HG02588 (cell line): ENCODE measurements around the gene ZBTB12.
"Not testable (repeated sequence)": the region's sequence is repeated elsewhere in the genome, so short reads cannot be mapped to it uniquely, and the experiment has no call there.

Source experiments
- ATAC-seq: cut with Tn5 transposase; IDR thresholded peaks from one replicate; pipeline ENCODE4 v1.9.1; 2021; ENCODE audit warnings: mild to moderate bottlenecking, moderate library complexity; ENCODE audit not compliant: unreplicated experiment

ZBTB12 gene, protein sequence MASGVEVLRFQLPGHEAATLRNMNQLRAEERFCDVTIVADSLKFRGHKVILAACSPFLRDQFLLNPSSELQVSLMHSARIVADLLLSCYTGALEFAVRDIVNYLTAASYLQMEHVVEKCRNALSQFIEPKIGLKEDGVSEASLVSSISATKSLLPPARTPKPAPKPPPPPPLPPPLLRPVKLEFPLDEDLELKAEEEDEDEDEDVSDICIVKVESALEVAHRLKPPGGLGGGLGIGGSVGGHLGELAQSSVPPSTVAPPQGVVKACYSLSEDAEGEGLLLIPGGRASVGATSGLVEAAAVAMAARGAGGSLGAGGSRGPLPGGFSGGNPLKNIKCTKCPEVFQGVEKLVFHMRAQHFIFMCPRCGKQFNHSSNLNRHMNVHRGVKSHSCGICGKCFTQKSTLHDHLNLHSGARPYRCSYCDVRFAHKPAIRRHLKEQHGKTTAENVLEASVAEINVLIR

GRCh38 chr6:31901953-31902643 is at the start of gene ZBTB12:
ZBTB12 (minus strand) TSS chr6:31902086; CDS start chr6:31901305, 781 bp downstream.
- peak; percentile 52 for ATAC-seq

GRCh38 chr6:31949926-31950548 is 48.2 kb upstream of the ZBTB12 start:
- no peak for ATAC-seq

DNA sequence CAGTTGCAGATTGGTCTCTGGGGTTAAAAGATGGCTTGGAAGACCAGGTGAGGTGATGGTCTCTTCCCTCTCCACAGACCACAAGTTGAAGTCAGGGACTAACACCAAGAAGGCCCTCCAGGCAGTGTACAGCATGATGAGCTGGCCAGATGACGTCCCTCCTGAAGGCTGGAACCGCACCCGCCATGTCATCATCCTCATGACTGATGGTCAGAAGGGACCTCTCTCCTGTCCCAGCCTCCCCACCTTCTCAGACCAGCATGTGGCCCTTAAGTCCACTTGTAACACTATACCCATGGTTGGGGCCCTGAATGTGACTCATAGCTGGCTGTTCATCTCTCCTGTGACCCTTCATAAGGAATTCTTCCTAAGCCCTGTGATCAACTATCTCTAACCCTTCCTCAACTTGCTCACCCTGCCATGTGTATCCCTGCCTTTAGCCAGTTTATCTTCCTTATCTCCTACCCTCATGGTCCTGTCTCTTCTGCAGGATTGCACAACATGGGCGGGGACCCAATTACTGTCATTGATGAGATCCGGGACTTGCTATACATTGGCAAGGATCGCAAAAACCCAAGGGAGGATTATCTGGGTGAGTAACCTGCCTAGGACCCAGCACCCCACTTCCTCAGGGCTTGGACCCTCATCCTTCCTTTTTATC is 47.0 kb upstream of the ZBTB12 start:
- no peak for ATAC-seq

DNA sequence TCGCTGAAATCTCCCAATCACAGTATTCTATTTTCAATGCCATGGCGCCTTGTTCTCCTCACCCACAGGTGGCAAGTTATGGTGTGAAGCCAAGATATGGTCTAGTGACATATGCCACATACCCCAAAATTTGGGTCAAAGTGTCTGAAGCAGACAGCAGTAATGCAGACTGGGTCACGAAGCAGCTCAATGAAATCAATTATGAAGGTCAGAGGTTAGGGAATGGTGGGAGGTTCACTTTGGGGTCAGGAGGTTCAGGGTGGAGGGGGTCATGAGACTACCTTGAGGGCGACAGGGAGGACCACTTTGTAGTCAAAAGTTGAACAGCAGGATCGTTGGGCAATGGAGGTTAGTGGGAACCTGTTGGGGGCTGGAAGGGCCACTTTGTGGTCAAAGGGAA is 46.4 kb upstream of the ZBTB12 start:
- ATAC-seq = no peak

DNA sequence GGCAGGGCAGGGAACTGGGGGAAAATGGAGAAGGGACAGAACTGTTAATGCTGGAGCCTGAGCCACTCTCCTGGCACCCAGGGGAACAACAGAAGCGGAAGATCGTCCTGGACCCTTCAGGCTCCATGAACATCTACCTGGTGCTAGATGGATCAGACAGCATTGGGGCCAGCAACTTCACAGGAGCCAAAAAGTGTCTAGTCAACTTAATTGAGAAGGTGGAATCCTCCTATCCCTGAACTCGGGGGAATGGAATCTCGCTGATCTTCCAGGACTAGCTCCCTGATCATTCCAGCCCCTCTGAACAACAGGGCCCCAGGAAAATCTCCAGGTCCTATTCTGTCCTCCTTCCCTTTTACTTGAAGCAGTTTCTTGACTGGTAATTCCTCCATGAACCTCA is 46.0 kb upstream of the ZBTB12 start:
- ATAC-seq = no peak

DNA sequence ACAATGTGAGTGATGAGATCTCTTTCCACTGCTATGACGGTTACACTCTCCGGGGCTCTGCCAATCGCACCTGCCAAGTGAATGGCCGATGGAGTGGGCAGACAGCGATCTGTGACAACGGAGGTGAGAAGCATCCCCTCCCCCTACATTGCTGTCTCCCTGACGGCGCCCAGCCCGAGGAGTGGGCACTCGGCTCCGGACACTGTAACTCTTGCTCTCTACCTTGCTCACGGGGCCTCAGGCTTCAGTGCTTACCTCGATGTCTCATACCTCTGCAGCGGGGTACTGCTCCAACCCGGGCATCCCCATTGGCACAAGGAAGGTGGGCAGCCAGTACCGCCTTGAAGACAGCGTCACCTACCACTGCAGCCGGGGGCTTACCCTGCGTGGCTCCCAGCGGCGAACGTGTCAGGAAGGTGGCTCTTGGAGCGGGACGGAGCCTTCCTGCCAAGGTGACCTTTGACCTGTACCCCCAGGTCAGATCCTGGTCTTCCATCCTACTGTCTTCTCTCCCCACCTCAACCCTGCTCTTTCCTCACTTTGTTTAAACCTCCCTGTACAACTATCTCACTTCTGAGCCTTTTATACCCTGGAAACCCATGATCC is 45.3 kb upstream of the ZBTB12 start:
- no peak for ATAC-seq

GRCh38 chr6:31946370-31946885 is 44.5 kb upstream of the ZBTB12 start:
- no peak for ATAC-seq

- no peak for ATAC-seq
Observed at GRCh38 chr6:31945507-31946369, 43.9 kb upstream of the ZBTB12 start, which contains the start of gene CFB. CFB (plus strand) TSS chr6:31946095; CDS start chr6:31946222, 127 bp downstream.

DNA sequence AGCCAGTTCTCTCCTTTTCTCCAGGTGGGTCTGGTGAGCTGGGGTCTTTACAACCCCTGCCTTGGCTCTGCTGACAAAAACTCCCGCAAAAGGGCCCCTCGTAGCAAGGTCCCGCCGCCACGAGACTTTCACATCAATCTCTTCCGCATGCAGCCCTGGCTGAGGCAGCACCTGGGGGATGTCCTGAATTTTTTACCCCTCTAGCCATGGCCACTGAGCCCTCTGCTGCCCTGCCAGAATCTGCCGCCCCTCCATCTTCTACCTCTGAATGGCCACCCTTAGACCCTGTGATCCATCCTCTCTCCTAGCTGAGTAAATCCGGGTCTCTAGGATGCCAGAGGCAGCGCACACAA is 43.2 kb upstream of the ZBTB12 start:
- ATAC-seq = no peak

DNA sequence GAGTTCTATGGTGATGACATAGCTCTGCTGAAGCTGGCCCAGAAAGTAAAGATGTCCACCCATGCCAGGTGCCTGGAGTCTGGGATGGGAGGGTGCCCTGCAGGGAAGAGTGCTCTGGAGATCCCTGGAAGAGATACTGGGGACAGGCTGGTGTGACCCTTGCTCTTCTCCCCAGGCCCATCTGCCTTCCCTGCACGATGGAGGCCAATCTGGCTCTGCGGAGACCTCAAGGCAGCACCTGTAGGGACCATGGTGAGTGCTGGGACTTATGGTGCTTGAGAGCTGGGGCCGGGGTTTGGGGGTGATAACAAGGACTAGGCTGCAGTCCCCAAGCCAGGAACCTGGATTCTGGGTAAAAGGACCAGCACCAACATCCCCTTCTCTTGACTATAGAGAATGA is 41.9 kb upstream of the ZBTB12 start:
- ATAC-seq = no peak

GRCh38 chr6:31940256-31940664 is 38.4 kb upstream of the ZBTB12 start:
- ATAC-seq = no peak

DNA sequence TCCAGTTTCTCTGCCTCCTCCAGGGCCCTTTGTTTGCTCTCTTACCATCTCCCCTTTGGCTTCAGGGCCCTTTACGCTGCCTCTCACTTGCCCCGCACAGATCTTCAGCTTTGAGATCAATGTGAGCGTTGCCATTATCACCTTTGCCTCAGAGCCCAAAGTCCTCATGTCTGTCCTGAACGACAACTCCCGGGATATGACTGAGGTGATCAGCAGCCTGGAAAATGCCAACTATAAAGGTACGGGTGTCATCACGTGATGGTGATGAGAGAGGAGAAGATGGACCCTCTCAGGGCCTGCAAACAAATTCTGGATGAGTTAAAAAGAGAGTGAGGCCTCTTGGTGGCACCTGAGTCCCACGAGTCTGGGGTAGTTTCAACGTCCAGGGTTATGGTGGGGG is 33.9 kb upstream of the ZBTB12 start:
- no peak for ATAC-seq

DNA sequence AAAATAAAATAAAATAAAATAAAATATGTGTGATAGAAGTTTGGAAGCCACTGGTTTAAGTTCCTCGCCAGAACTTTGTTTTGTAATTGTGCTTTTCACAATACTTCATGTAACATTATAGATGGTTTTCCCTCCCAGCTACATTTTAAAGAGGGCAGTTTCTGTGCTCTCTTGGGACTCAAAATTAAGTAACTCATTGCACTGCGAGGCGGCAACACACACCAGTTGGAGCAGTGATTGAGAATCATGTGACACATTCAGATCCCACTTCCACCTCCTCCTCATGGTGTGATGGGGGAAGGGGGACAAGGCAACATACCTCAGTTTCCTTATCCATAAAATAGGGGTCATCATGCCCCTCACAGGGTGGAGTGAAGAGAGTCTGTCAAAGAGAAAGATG is 33.1 kb upstream of the ZBTB12 start:
- no peak for ATAC-seq

- ATAC-seq = no peak
Observed at GRCh38 chr6:31933537-31933936, 31.7 kb upstream of the ZBTB12 start.

DNA sequence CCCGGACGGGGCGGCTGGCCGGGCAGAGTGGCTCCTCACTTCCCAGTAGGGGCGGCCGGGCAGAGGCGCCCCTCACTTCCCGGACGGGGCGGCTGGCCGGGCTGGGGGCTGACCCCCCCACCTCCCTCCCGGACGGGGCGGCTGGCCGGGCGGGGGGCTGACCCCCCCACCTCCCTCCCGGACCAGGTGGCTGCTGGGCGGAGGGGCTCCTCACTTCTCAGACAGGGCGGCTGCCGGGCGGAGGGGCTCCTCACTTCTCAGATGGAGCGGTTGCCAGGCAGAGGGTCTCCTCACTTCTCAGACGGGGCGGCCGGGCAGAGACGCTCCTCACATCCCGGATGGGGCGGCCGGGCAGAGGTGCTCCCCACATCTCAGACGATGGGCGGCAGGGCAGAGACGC is 30.3 kb upstream of the ZBTB12 start:
- not testable (repeated sequence) for ATAC-seq

GRCh38 chr6:31930962-31931361 is 29.1 kb upstream of the ZBTB12 start:
- no peak for ATAC-seq

DNA sequence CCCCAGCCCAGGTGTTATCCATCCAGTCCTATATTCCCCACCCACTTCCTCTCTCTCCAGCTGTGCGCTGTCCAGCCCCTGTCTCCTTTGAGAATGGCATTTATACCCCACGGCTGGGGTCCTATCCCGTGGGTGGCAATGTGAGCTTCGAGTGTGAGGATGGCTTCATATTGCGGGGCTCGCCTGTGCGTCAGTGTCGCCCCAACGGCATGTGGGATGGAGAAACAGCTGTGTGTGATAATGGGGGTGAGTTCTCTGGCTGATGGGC is 26.7 kb upstream of the ZBTB12 start:
- no peak for ATAC-seq

DNA sequence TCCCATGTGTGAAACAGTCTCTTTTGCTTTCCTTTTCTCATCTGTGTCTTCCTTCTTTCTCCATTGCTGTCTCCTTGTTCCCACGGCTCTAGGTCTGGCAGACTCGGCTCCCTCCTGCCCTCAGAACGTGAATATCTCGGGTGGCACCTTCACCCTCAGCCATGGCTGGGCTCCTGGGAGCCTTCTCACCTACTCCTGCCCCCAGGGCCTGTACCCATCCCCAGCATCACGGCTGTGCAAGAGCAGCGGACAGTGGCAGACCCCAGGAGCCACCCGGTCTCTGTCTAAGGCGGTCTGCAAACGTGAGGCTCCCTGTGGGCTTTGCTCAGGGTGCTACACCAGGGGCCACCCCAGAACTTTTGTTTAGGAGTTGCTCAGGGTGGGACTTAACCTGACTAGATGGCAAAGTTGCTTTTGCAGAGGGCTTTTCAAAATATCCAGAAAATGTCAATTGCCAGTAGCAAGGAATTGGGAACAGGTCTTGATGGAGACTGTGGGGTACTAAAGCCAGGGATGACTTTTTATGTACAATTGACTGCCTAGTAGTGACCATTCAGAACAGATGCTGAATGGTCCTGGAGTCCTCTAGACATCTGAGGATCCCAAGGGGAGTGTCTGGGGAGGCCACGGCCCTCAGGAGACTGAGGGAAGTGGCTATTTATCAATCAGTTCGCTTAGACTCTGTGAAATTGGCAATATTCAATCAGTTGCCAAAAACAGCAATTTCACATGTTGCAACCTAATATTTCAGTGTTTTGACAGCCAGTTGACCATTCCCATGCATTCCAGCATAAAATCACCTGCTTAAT is 26.2 kb upstream of the ZBTB12 start:
- ATAC-seq = no peak

GRCh38 chr6:31927242-31927862 is 25.5 kb upstream of the ZBTB12 start, which contains the start of gene C2:
C2 (plus strand) TSS chr6:31927717; CDS start chr6:31927753, 36 bp downstream.
- no peak for ATAC-seq
